NOMO-1 treated with DMSO at 0.1 percent for 48 hours (cell line): ENCODE measurements around the gene AP3B1.
"Not testable (repeated sequence)": the region's sequence is repeated elsewhere in the genome, so short reads cannot be mapped to it uniquely, and the experiment has no call there.

ENCODE experiments used
- DNase-seq: peaks from one replicate; lab custom pipeline; 2025; ENCODE audit not compliant: unreplicated experiment; lab: John Stamatoyannopoulos, UW

Gene AP3B1

GRCh38 chr5:78245136-78245535 lies 49.4 kb downstream of the AP3B1 start:
- DNase-seq: no peak

GRCh38 chr5:78243639-78244038 lies 50.9 kb downstream of the AP3B1 start:
- DNase-seq: no peak

DNA sequence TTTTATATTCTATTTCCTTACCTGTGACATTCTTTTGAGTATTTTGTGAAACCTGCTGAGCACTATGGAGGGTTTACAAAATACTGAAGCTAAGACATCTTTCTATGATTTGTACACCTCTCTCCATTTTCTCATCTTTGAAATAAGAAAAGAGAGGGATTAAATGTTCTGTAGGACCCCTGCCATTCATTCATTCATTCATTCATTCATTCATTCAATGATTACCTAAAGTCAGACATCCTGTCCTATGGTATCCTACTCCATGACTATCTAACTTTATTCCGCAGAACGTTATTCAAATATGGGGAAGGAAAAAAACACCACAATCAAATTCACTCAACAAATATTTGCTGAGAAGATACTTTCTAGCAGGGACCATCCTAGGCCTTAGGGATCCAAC lies 51.4 kb downstream of the AP3B1 start:
- DNase-seq: no peak

DNA sequence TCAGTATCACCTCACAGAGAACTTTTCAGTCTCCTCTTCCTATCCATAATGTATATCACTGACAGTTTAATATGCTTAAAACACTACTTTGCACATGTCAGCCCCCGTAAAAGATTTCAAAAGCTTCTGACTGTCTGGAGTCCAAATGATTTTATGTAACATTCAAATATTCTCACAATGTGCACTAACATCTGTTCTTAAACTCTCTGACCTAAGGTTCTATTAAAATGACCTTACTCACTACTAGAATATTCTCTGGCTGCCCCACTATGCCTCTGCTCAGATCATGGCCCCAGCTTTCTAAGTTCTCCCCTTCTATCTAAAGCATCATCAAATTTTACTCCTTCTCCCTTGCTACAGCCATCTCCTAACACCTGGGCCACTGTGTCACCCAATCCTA lies 52.5 kb downstream of the AP3B1 start:
- DNase-seq: no peak

DNA sequence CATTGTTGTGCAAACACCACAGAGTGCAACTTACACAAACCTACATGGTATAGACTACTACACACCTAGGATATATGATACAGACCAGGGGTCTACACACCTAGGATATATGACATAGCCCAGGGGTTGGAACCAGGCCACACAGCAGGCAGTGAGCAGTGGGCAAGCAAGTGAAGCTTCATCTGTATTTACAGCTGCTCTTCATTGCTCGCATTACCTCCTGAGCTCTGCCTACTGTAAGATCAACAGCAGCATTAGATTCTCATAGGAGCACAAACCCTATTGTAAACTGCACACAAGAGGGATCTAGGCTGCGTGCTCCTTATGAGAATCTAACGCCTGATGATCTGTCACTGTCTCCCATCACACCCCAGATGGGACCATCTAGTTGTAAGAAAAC lies 56.6 kb downstream of the AP3B1 start:
- no peak for DNase-seq

DNA sequence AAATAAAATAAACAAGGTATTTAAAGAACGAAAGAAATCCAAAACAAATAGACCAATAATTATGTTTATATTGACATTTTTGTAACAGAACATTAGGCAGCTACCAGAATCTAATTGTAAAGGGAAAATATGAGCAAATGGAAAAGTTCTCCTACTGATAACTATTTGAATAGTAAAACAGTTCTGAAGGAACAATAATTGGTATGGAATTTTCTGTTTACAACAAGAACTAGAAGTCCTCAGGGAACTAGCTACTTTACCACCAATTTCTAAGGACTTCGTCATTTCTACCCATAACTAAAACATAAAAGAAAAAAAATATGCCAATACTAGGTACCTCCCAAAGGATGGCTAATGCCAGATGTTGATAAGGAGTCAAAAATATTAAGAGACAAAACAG lies 58.5 kb downstream of the AP3B1 start:
- DNase-seq: no peak

DNA sequence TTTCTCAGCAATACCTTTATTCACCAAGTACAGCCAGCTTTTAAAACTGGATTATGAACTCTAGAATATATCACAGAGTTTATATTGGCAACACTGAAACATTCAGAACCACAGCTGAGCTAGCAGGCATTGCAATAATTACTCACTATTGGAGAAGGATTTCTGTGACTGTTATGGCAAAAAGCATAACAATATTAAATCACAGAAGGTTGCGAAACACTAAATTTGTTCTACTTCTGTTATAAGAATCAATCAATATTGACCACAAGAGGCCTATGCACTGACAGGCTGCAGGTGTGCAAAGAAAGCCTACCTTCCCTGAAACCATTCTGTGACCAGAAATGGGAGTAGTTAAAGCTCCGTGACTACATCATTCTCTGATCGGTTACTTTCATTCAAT lies 59.2 kb downstream of the AP3B1 start:
- DNase-seq: no peak

DNA sequence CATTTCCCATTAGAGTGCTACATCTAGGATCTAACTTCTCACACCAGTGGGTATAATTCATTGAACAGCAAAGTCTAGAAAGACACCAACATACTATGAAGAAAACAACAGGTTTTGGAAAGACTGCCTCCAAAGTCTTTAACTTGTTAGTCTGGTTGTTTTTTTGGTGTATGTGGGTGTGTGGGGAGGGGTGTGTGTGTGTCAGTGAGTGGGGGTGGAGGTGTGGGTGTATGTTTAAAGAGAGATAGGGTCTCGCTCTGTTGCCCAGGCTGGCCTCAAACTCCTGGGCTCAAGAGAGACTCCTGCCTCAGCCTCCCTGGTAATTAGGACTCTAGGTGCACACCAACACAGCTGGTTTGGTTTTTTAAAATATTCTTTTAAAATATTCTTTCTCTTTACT lies 59.7 kb downstream of the AP3B1 start:
- DNase-seq: no peak

DNA sequence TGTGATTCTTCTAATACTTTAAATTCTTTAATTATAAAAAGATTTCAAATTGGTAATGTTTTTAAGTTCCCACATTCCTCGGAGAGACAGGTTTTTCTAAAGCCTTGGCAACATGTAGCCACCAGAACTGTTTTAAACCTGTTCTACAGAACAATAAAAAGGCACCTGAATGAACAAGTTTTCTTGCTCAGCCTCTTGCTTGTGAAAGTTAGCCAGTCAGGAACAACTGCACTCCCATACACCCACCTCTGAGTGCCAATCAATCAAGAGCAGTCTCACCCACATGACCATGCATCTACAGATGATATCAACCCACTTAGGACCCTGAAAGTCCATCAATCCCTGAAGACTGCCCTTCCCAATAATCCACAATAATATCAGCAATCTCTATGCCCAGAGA lies 62.3 kb downstream of the AP3B1 start:
- DNase-seq: no peak

- no peak for DNase-seq
Observed at GRCh38 chr5:78224358-78224757, 70.1 kb downstream of the AP3B1 start.

GRCh38 chr5:78221964-78222451 lies 72.5 kb downstream of the AP3B1 start:
- peak; percentile 96 for DNase-seq

DNA sequence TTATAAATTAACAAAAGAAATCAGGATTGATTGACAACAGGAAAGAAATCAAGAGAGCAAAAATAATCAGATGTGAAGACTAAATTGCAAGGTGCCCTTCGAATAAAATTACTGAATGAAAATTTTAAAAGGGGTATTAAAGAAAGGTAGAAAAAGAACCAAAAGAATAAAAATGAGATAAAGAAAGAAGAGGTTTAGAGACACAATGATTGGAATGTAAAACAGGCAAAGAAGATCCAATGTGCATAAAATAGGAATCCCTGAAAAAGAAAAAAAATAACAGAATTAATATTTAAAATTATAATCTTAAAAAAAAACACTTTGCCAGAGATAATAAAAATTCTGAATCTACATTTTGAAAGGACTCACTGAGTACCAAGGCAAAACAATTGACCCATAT lies 73.0 kb downstream of the AP3B1 start:
- no peak for DNase-seq

DNA sequence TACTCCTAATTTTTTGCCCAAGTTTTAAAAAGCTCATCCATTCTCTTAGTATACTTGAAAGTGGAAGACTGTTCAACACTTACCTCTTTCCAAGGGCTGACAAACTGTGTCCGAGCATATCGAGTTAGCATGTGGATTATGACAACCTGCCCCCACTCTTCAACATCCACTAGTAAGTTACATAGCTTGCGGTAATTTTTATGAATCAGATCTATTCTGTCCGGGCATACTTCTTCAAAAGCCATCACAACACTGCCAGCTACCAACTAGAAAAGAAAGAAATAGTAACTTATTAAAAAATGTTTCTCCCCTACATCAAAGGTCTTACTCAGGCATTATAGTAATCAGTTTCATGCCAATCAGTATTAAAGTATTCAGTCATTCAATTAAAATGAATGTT lies 78.5 kb downstream of the AP3B1 start:
- DNase-seq: no peak

GRCh38 chr5:78215565-78215964 lies 78.9 kb downstream of the AP3B1 start:
- no peak for DNase-seq

- no peak for DNase-seq
Observed at GRCh38 chr5:78213799-78214198, 80.7 kb downstream of the AP3B1 start.

- DNase-seq: no peak
Observed at GRCh38 chr5:78211052-78211451, 83.4 kb downstream of the AP3B1 start.

GRCh38 chr5:78204241-78204640 lies 90.3 kb downstream of the AP3B1 start:
- DNase-seq: no peak

DNA sequence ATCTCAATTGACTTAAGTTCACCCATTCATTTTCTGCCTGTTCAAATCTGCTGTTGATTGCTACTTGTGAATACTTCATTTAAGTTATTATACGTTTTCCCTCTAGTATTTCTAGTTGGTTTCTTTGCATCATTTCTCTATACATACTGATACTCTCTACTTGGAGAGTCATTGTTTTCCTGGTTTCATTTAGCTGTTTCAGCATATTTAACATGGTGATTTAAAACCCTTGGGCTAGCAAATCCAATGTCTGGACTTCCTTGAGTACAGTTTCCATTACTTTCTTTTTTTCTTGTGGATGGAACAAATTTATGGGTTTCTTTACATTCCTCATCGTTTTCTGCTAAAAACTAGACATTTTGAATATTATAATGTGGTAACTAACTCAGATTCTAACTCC lies 90.7 kb downstream of the AP3B1 start:
- no peak for DNase-seq

GRCh38 chr5:78190402-78190801 lies 104.1 kb downstream of the AP3B1 start:
- DNase-seq: no peak

GRCh38 chr5:78188681-78189080 lies 105.8 kb downstream of the AP3B1 start:
- not testable (repeated sequence) for DNase-seq

GRCh38 chr5:78187172-78187571 lies 107.3 kb downstream of the AP3B1 start:
- DNase-seq: no peak

DNA sequence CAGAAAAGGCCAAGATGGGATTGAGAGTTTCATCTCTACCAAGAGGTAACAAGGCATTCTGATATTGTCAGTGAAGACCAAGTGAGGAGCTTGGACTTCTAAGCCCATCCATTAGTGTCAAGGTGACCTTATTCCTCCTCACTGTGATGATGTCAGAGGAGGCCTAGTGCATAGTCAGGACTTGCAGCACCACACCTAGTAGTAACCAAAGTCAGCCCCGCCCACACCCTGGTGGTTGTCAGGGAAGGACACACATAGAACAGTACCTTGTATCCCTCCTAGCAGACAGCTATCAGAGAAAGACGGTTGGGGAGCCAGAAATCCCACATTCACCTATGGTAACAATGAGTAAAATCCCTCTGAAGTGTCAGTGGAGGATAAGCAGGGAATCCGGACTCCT lies 111.7 kb downstream of the AP3B1 start:
- DNase-seq: no peak

- DNase-seq: no peak
Observed at GRCh38 chr5:78178356-78178755, 116.1 kb downstream of the AP3B1 start.

GRCh38 chr5:78170335-78170734 lies 124.2 kb downstream of the AP3B1 start:
- not testable (repeated sequence) for DNase-seq
